Stimulated activated naive CD8-positive, alpha-beta T cell treated with anti-CD3 and anti-CD28 coated beads, Interleukin-15, amount 100 ng/mL, for 72 hours (primary cell): ENCODE measurements around the gene RARG.
"Not testable (repeated sequence)": the region's sequence is repeated elsewhere in the genome, so short reads cannot be mapped to it uniquely, and the experiment has no call there.

Experiments used
- ATAC-seq: fragments of 150-1000 bp; cut with Tn5 transposase; 2 replicates; pipeline ENCODE4 v1.10.0; 2021; ENCODE audit warnings: mild to moderate bottlenecking, moderate library complexity
- DNase-seq, 2 donors: peaks; one replicate each; pipeline ENCODE4 v3.0.0; 2021 to 2022
- H3K27ac Mint-ChIP-seq, 2 donors: one replicate each; pipeline ENCODE4 v1.8.0; 2022; ENCODE audit warnings: mild to moderate bottlenecking in 2 of 2, mixed read lengths in 2 of 2, moderate library complexity in 2 of 2
- H3K27me3 Mint-ChIP-seq: one replicate; pipeline ENCODE4 v1.8.0; 2022; ENCODE audit warnings: mixed read lengths
- H3K4me1 Mint-ChIP-seq: one replicate; pipeline ENCODE4 v1.8.0; 2022; ENCODE audit warnings: mild to moderate bottlenecking, mixed read lengths
- H3K4me3 Mint-ChIP-seq, 2 donors: one replicate each; pipeline ENCODE4 v1.8.0; 2022; ENCODE audit warnings: mild to moderate bottlenecking in 2 of 2, mixed read lengths in 2 of 2, moderate library complexity in 1 of 2
- H3K9me3 Mint-ChIP-seq, 2 donors: one replicate each; pipeline ENCODE4 v1.8.0; 2022; ENCODE audit warnings: mixed read lengths in 2 of 2

The RARG gene

GRCh38 chr12:53211476-53212381, 20.3 kb downstream of the RARG start:
- DNase-seq: no peak
- no peak for ATAC-seq
- Mint-ChIP-seq H3K4me3 (no peak overlapping the region), H3K27me3 (no peaks in the 10 kb centered on the region), H3K4me1 (peaks cover 92% of the 10 kb centered on the region), H3K9me3 (no peaks in the 10 kb centered on the region), H3K27ac (peak overlapping the region in 1 of 2 donors; percentile 14)

GRCh38 chr12:53210843-53211242, 21.2 kb downstream of the RARG start:
- Mint-ChIP-seq H3K27me3 (no peaks in the 10 kb centered on the region), H3K4me1 (peaks cover 89% of the 10 kb centered on the region), H3K9me3 (no peaks in the 10 kb centered on the region), H3K27ac (no peak overlapping the region), H3K4me3 (no peak overlapping the region)
- DNase-seq: no peak
- ATAC-seq: no peak

- H3K27ac Mint-ChIP-seq: peak overlapping the region; percentile 22 to 63
- peaks cover 89% of the 10 kb centered on the region for H3K4me1 Mint-ChIP-seq
- H3K27me3 Mint-ChIP-seq: no peaks in the 10 kb centered on the region
- H3K4me3 Mint-ChIP-seq: peak overlapping the region; percentile 77 to 85
- no peaks in the 10 kb centered on the region for H3K9me3 Mint-ChIP-seq
- ATAC-seq (peak; percentile 27), DNase-seq (no peak)
Measured at GRCh38 chr12:53208877-53209463, 23.0 kb downstream of the RARG start.

- H3K27me3 Mint-ChIP-seq: no peaks in the 10 kb centered on the region
- ATAC-seq (no peak), DNase-seq (no peak)
- H3K4me1 Mint-ChIP-seq: peaks cover 87% of the 10 kb centered on the region
- peak overlapping the region in 1 of 2 donors; percentile 22 for H3K27ac Mint-ChIP-seq
- H3K9me3 Mint-ChIP-seq: no peaks in the 10 kb centered on the region
- H3K4me3 Mint-ChIP-seq: peak overlapping the region; percentile 77 to 85
Measured at GRCh38 chr12:53208435-53208834, 23.6 kb downstream of the RARG start.

GRCh38 chr12:53207042-53207441, 25.0 kb downstream of the RARG start, which contains the start of gene ITGB7:
TSS of gene ITGB7 (minus strand) at chr12:53207251. CDS start at chr12:53200443, 6,808 bp downstream.
- Mint-ChIP-seq H3K27ac (peak within 1 kb of the TSS; percentile 0 to 73), H3K4me3 (peak within 1 kb of the TSS; percentile 52 to 82), H3K27me3 (no peaks in the 10 kb centered on the region), H3K4me1 (peaks cover 84% of the 10 kb centered on the region), H3K9me3 (no peaks in the 10 kb centered on the region)
- ATAC-seq (peak; percentile 74), DNase-seq (peak; percentile 66 to 74)

- Mint-ChIP-seq H3K9me3 (no peaks in the 10 kb centered on the region), H3K4me3 (peak overlapping the region; percentile 52 to 82), H3K27ac (peak overlapping the region; percentile 0 to 73), H3K27me3 (no peaks in the 10 kb centered on the region), H3K4me1 (peaks cover 83% of the 10 kb centered on the region)
- DNase-seq: peak; percentile 77 to 88
- ATAC-seq: peak; percentile 92
Measured at GRCh38 chr12:53205747-53206419, 26.1 kb downstream of the RARG start.

- H3K9me3 Mint-ChIP-seq: no peaks in the 10 kb centered on the region
- H3K4me1 Mint-ChIP-seq: peaks cover 86% of the 10 kb centered on the region
- ATAC-seq (no peak), DNase-seq (no peak)
- no peaks in the 10 kb centered on the region for H3K27me3 Mint-ChIP-seq
- H3K27ac Mint-ChIP-seq: no peak overlapping the region
- peak overlapping the region in 1 of 2 donors; percentile 34 for H3K4me3 Mint-ChIP-seq
Measured at GRCh38 chr12:53204351-53204750, 27.7 kb downstream of the RARG start.

GRCh38 chr12:53202316-53202715, 29.7 kb downstream of the RARG start:
- H3K27me3 Mint-ChIP-seq, ATAC-seq, H3K9me3 Mint-ChIP-seq, H3K4me3 Mint-ChIP-seq, H3K27ac Mint-ChIP-seq, DNase-seq: not testable (repeated sequence)
- H3K4me1 Mint-ChIP-seq: peaks cover 84% of the 10 kb centered on the region

GRCh38 chr12:53201639-53202038, 30.4 kb downstream of the RARG start:
- no peak overlapping the region for H3K27ac Mint-ChIP-seq

GRCh38 chr12:53201177-53201541, 30.9 kb downstream of the RARG start:
- no peaks in the 10 kb centered on the region for H3K9me3 Mint-ChIP-seq
- H3K4me3 Mint-ChIP-seq: peak overlapping the region; percentile 62 to 71
- H3K4me1 Mint-ChIP-seq: peaks cover 82% of the 10 kb centered on the region
- DNase-seq: no peak
- H3K27me3 Mint-ChIP-seq: no peaks in the 10 kb centered on the region
- peak overlapping the region; percentile 76 to 82 for H3K27ac Mint-ChIP-seq
- no peak for ATAC-seq

More at GRCh38 chr12:53201639-53202038, 30.4 kb downstream of the RARG start:
- H3K4me3 Mint-ChIP-seq: no peak overlapping the region
- no peaks in the 10 kb centered on the region for H3K27me3 Mint-ChIP-seq
- H3K9me3 Mint-ChIP-seq: no peaks in the 10 kb centered on the region
- DNase-seq (no peak), ATAC-seq (no peak)
- H3K4me1 Mint-ChIP-seq: peaks cover 84% of the 10 kb centered on the region

GRCh38 chr12:53200458-53201176, 31.4 kb downstream of the RARG start:
- DNase-seq (peak in 1 of 2 donors; percentile 57), ATAC-seq (peak; percentile 34)
- peak overlapping the region; percentile 82 to 84 for H3K27ac Mint-ChIP-seq
- H3K4me1 Mint-ChIP-seq: peaks cover 79% of the 10 kb centered on the region
- no peaks in the 10 kb centered on the region for H3K27me3 Mint-ChIP-seq
- H3K9me3 Mint-ChIP-seq: no peaks in the 10 kb centered on the region
- peak overlapping the region; percentile 62 to 71 for H3K4me3 Mint-ChIP-seq

- ATAC-seq (peak; percentile 9), DNase-seq (no peak)
- Mint-ChIP-seq H3K27me3 (no peaks in the 10 kb centered on the region), H3K9me3 (no peaks in the 10 kb centered on the region), H3K27ac (no peak overlapping the region), H3K4me3 (no peak overlapping the region), H3K4me1 (peaks cover 74% of the 10 kb centered on the region)
Measured at GRCh38 chr12:53200107-53200457, 31.9 kb downstream of the RARG start.

- H3K27ac Mint-ChIP-seq: no peak overlapping the region
- DNase-seq (no peak), ATAC-seq (no peak)
- H3K4me1 Mint-ChIP-seq: peaks cover 70% of the 10 kb centered on the region
- H3K9me3 Mint-ChIP-seq: no peaks in the 10 kb centered on the region
- no peak overlapping the region for H3K4me3 Mint-ChIP-seq
- H3K27me3 Mint-ChIP-seq: no peaks in the 10 kb centered on the region
Measured at GRCh38 chr12:53199700-53200099, 32.3 kb downstream of the RARG start.

GRCh38 chr12:53198486-53199110, 33.4 kb downstream of the RARG start:
- DNase-seq (no peak), ATAC-seq (peak; percentile 53)
- Mint-ChIP-seq H3K27me3 (no peaks in the 10 kb centered on the region), H3K4me1 (peaks cover 60% of the 10 kb centered on the region), H3K9me3 (no peaks in the 10 kb centered on the region), H3K4me3 (peak overlapping the region; percentile 55 to 64), H3K27ac (peak overlapping the region; percentile 76 to 82)
